Pancreas (tissue), 10 donors: ENCODE data around the gene ANTXR2. TPM values are rescaled to one million over a fixed set of nuclear protein-coding genes. Genes with fewer than 3 reads are reported as not detected.
"Not testable (repeated sequence)": the region's sequence is repeated elsewhere in the genome, so short reads cannot be mapped to it uniquely, and the experiment has no call there.

ENCODE experiments used
- ATAC-seq, 4 donors: fragments of 200-7000 bp; cut with Tn5 transposase; one replicate each; pipeline versions ENCODE4 v1.8.0 to v1.9.1; 2020; ENCODE audit warnings: mild to moderate bottlenecking in 4 of 4, moderate library complexity in 4 of 4
- DNase-seq, 6 donors: peaks; one replicate each; pipeline ENCODE4 v3.0.0-alpha.2; 2020
- FAIRE-seq: peaks from 2 replicates; lab custom pipeline; 2012; peaks lifted over from hg19 to GRCh38; lab: Jason Lieb, UNC
- H3K27ac ChIP-seq, 4 donors: fragments of 200-600 bp; sonication (generic); 1 replicate in 3 of 4; 2 replicates in 1 of 4; pipeline versions ENCODE4 v1.5.0 to v1.8.0; 2020
- H3K27me3 ChIP-seq, 4 donors: fragments of 200-600 bp; one replicate each; pipeline ENCODE4 v1.8.0; 2021
- H3K36me3 ChIP-seq, 3 donors: fragments of 200-600 bp; sonication (generic) in 1 of 3; one replicate each; pipeline versions ENCODE4 v1.5.0 to v1.8.0; 2020 to 2021
- H3K4me1 ChIP-seq, 3 donors: fragments of 200-600 bp; one replicate each; pipeline ENCODE4 v1.8.0; 2021
- H3K4me3 ChIP-seq, 4 donors: fragments of 200-600 bp; sonication (generic) in 2 of 4; one replicate each; pipeline versions ENCODE4 v1.5.0 to v1.8.0; 2020 to 2021
- H3K9me3 ChIP-seq, 4 donors: fragments of 200-600 bp; one replicate each; pipeline ENCODE4 v1.8.0; 2021
- WGBS, 2 donors: extraction: QIAGEN DNeasy Blood & Tissue Kit; methylation state at CpG; one replicate each; pipeline ENCODE4 v1.1.7; 2013; 5-methylcytosine and 5-hydroxymethylcytosine counted together
- intact Hi-C, 3 donors: fragments of 100-400 bp; cut with DNase I; formaldehyde crosslinking; loops; one replicate each; pipeline versions ENCODE4 v1.11.1 to v1.14.2; 2022
- polyA plus RNA-seq, 2 donors: library from polyadenylated mRNA; stranded (reverse); fragments of 200-250 nt; gene quantifications; one replicate each; pipeline ENCODE4 v1.2.3, GENCODE V29; 2013
- total RNA-seq, 6 donors: library from RNA; stranded (reverse); fragmentation: NEBNext Ultra II Directional in 4 of 6; extraction: Animal tissue kit (Norgen Biotek cat#: 25700) in 4 of 6; gene quantifications; one replicate each; pipeline versions ENCODE4 v1.2.1 to v1.2.4, GENCODE V29; 2021 to 2023
- TF ChIP-seq, protein P1 (sequence below), 4 donors: fragments of 200-600 bp; sonication (generic) in 3 of 4; IDR thresholded peaks; one replicate each; pipeline versions ENCODE4 v1.5.0 to v1.8.0; 2021; ENCODE audit warnings: antibody characterized with exemption in 4 of 4
- donor health status: healthy with polysubstance abuse.
- donor health status: DM: no; HTN: no; CAD: no; lungs with moderate emphysema.
- donor health status: DM: no; HTN: no; CAD: no.
- donor health status: control.
- donor health status: control.
- donor health status: Bipolar disorder and iron deficiency.
- donor health status: DM: yes; HTN: yes; CAD: no.
- donor health status: DM: no; HTN: no; CAD: no.
- donor health status: DM: no; HTN: no; CAD: no.
- donor health status: DM: yes; HTN: yes; CAD: no.

The ANTXR2 gene
- total and polyA plus RNA-seq, 8 donors, result 1.4 to 22.4 (median 4.6) TPM

- H3K27ac ChIP-seq, result no peak overlapping the region
- H3K4me3 ChIP-seq, result no peak overlapping the region
- H3K9me3 ChIP-seq, result no peaks in the 10 kb centered on the region
- 73 to 80% methylated on average over 2 of the region's 2 CpGs for WGBS, 2 donors
- no peaks in the 10 kb centered on the region for H3K27me3 ChIP-seq
- FAIRE-seq (no peak), DNase-seq (no peak), ATAC-seq (no peak)
- TF ChIP-seq, protein P1, sequence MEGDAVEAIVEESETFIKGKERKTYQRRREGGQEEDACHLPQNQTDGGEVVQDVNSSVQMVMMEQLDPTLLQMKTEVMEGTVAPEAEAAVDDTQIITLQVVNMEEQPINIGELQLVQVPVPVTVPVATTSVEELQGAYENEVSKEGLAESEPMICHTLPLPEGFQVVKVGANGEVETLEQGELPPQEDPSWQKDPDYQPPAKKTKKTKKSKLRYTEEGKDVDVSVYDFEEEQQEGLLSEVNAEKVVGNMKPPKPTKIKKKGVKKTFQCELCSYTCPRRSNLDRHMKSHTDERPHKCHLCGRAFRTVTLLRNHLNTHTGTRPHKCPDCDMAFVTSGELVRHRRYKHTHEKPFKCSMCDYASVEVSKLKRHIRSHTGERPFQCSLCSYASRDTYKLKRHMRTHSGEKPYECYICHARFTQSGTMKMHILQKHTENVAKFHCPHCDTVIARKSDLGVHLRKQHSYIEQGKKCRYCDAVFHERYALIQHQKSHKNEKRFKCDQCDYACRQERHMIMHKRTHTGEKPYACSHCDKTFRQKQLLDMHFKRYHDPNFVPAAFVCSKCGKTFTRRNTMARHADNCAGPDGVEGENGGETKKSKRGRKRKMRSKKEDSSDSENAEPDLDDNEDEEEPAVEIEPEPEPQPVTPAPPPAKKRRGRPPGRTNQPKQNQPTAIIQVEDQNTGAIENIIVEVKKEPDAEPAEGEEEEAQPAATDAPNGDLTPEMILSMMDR (IDR thresholded peaks at IDR 0.05), result no peak
- H3K4me1 ChIP-seq, result no peaks in the 10 kb centered on the region
- H3K36me3 ChIP-seq, result no peaks in the 10 kb centered on the region
- intact Hi-C loops, result no loop called here
Measured at GRCh38 chr4:79898055-79898454, 175.0 kb downstream of the ANTXR2 start.

GRCh38 chr4:79897174-79897573 lies 175.9 kb downstream of the ANTXR2 start:
- ATAC-seq, result no peak
- TF ChIP-seq, protein P1 (IDR thresholded peaks at IDR 0.05), result no peak
- intact Hi-C loops, result no loop called here
- Histone ChIP-seq H3K27me3 (no peaks in the 10 kb centered on the region), H3K36me3 (no peaks in the 10 kb centered on the region), H3K27ac (no peak overlapping the region), H3K9me3 (no peaks in the 10 kb centered on the region), H3K4me3 (no peak overlapping the region), H3K4me1 (no peaks in the 10 kb centered on the region)
- FAIRE-seq, result no peak
- DNase-seq, result no peak
- 35 to 42% methylated on average over 3 of the region's 3 CpGs for WGBS, 2 donors

GRCh38 chr4:79893456-79893855 lies 179.6 kb downstream of the ANTXR2 start:
- no peak for DNase-seq
- no peak for ATAC-seq
- Histone ChIP-seq H3K9me3 (no peaks in the 10 kb centered on the region), H3K36me3 (no peaks in the 10 kb centered on the region), H3K27ac (no peak overlapping the region), H3K4me1 (no peaks in the 10 kb centered on the region), H3K4me3 (no peak overlapping the region), H3K27me3 (no peaks in the 10 kb centered on the region)
- TF ChIP-seq, protein P1 (IDR thresholded peaks at IDR 0.05), result no peak
- FAIRE-seq, result no peak
- 48 to 65% methylated on average over 2 of the region's 2 CpGs for WGBS, 2 donors
- intact Hi-C loops, result no loop called here

DNA sequence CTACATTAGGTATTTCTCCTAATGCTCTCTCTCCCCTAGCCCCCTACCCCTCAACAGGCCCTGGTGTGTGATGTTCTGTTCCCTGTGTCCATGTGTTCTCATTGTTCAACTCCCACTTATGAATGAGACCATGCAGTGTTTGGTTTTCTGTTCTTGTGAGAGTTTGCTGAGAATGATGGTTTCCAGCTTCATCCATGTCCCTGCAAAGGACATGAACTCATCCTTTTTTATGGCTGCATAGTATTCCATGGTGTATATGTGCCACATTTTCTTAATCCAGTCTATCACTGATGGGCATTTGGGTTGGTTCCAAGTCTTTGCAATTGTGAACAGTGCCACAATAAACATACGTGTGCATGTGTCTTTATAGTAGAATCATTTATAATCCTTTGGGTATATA lies 184.0 kb downstream of the ANTXR2 start:
- 78 to 91% methylated on average over 1 of the region's 1 CpG for WGBS, 2 donors
- H3K36me3 ChIP-seq, H3K27ac ChIP-seq, intact Hi-C loops, H3K4me3 ChIP-seq, H3K9me3 ChIP-seq, H3K4me1 ChIP-seq, ATAC-seq, H3K27me3 ChIP-seq, FAIRE-seq, DNase-seq: not testable (repeated sequence)

GRCh38 chr4:79886557-79886956 lies 186.5 kb downstream of the ANTXR2 start:
- ATAC-seq (no peak), DNase-seq (no peak), FAIRE-seq (no peak)
- Histone ChIP-seq H3K27ac (no peak overlapping the region), H3K4me3 (no peak overlapping the region), H3K36me3 (no peaks in the 10 kb centered on the region), H3K4me1 (no peaks in the 10 kb centered on the region), H3K27me3 (no peaks in the 10 kb centered on the region), H3K9me3 (no peaks in the 10 kb centered on the region)
- TF ChIP-seq, protein P1 (IDR thresholded peaks at IDR 0.05), result no peak
- intact Hi-C loops, result no loop called here
- WGBS, 2 donors, result 27 to 38% methylated on average over 1 of the region's 1 CpG
